Forelimb muscle (tissue), 1 donor: ENCODE data around the gene VCAM1. TPM values are rescaled to one million over a fixed set of nuclear protein-coding genes. Genes with fewer than 3 reads are reported as not detected.
"Not testable (repeated sequence)": the region's sequence is repeated elsewhere in the genome, so short reads cannot be mapped to it uniquely, and the experiment has no call there.

Source experiments
- DNase-seq: peaks from one replicate; pipeline ENCODE4 v3.0.0-alpha.2; 2013; ENCODE audit warnings: low read depth
- polyA plus RNA-seq: library from polyadenylated mRNA; unstranded; fragments of 120-200 nt; gene quantifications from one replicate; pipeline ENCODE4 v1.2.1, GENCODE V29; 2013; ENCODE audit not compliant: insufficient read length

VCAM1 gene
- polyA plus RNA-seq, 1 donor: 8.7 TPM

GRCh38 chr1:100774370-100774769 is 54.8 kb downstream of the VCAM1 start:
- DNase-seq: no peak

GRCh38 chr1:100775483-100775882 is 55.9 kb downstream of the VCAM1 start:
- no peak for DNase-seq

DNA sequence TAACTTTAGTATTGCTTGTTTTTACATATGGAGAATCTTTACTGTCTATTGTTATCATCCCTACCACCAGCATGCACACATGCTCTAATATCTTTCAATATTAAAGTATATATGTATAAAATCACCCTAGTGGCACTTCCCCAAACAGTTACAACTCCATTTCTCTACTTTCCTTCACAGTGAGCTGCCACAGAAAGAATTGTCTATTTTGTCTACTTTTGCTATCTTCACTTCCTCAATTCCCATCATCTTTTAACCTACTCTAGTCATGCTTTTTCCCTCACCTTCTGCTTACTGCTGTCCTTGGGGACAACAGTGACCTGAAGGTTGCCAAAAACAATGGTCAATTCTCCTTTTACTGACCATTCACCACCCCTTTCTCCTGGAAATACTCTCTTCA is 59.2 kb downstream of the VCAM1 start:
- no peak for DNase-seq

DNA sequence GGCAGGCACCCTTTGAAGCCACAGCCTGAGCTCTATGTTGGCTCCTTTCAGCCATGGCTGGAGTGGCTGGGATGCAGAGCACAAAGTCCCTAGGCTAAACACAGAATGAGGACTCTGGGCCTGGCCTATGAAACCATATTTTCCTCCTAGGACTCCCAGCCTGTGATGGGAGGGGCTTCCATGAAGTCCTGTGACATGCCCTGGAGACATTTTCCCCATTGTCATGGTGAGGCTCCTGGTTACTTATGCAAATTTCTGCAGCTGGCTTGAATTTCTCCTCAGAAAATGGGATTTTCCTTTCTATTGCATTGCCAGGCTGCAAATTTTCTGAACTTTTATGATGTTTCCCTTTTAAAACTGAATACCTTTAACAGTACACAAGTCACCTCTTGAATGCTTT is 61.3 kb downstream of the VCAM1 start:
- no peak for DNase-seq

GRCh38 chr1:100781728-100782127 is 62.2 kb downstream of the VCAM1 start:
- DNase-seq: not testable (repeated sequence)

DNA sequence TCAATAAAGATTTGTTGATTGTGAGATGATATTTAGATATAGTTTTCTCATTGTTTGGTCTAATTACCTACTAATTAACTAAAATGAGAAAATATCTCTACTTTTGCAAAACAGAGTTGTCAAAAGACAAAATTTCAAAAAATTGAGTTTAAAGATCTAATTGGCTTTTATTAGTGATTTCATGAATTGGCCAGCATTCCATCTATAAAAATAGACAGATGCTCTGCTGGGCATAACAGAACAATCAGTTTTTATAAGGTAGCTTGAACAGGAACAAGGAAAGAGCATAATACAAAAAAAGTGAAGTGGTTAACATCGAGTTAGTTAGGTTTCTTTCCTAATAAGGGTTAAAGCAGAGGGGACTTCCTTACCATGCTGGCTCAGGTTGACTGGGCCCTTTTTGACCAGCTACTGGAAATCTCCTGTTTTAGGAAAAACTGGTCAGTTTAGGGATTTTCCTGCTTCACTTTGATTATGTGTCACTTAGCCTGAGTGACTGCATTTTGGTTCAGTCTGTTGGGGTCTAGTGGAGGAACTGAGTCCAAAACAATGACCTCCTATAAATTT is 63.0 kb downstream of the VCAM1 start:
- no peak for DNase-seq

GRCh38 chr1:100785470-100786052 is 66.0 kb downstream of the VCAM1 start:
- no peak for DNase-seq

GRCh38 chr1:100786870-100787269 is 67.3 kb downstream of the VCAM1 start:
- no peak for DNase-seq

Other genes with a start within 250 kb of the VCAM1 start
- gene GPR88, start 181.6 kb upstream of the VCAM1 start, polyA plus RNA-seq: 0.15 TPM
- gene EXTL2, start 175.1 kb downstream of the VCAM1 start, polyA plus RNA-seq: 32.2 TPM
- 9.5 TPM for gene SLC30A7, start 176.3 kb downstream of the VCAM1 start, polyA plus RNA-seq